GM12878 (cell line): ENCODE measurements around the gene TRIM41. TPM values are rescaled to one million over a fixed set of nuclear protein-coding genes. Genes with fewer than 3 reads are reported as not detected.

ENCODE experiments used
- BCL3 ChIP-seq: IDR thresholded peaks from 2 replicates; pipeline ENCODE4 v1.6.1; 2011; ENCODE audit warnings: borderline replicate concordance, low read depth, mild to moderate bottlenecking, moderate library complexity, low read length; ENCODE audit not compliant: insufficient read depth, poor library complexity, severe bottlenecking
- BHLHE40 ChIP-seq, 2 experiments: fragments of 450-650 bp in 1 of 2; IDR thresholded peaks; 2 replicates each; pipeline ENCODE4 v1.6.1; 2011 to 2017; ENCODE audit warnings: low read depth in 2 of 2, borderline replicate concordance in 1 of 2, improper control_type of control experiment in 1 of 2, low read length in 1 of 2, mild to moderate bottlenecking in 1 of 2
- E2F8 ChIP-seq: fragments of 450-650 bp; IDR thresholded peaks from 2 replicates; pipeline ENCODE4 v1.6.1; 2018; ENCODE audit warnings: mild to moderate bottlenecking, low read depth, moderate library complexity; ENCODE audit not compliant: partially characterized antibody
- GABPA ChIP-seq: IDR thresholded peaks from 2 replicates; pipeline ENCODE4 v1.6.1; 2014; ENCODE audit warnings: antibody characterized with exemption, low read depth, mild to moderate bottlenecking, inconsistent platforms
- HCFC1 ChIP-seq: fragments of 150-350 bp; IDR thresholded peaks from 2 replicates; pipeline ENCODE4 v1.6.1; 2014; ENCODE audit warnings: low read length
- JUND ChIP-seq: IDR thresholded peaks from 2 replicates; pipeline ENCODE4 v1.6.1; 2012; ENCODE audit warnings: low read depth, mild to moderate bottlenecking, low read length, improper control_type of control experiment, moderate library complexity
- MLLT1 ChIP-seq: fragments of 450-650 bp; IDR thresholded peaks from 2 replicates; pipeline ENCODE4 v1.6.1; 2016; ENCODE audit warnings: mild to moderate bottlenecking
- PKNOX1 ChIP-seq: fragments of 450-650 bp; IDR thresholded peaks from 2 replicates; pipeline ENCODE4 v1.6.1; 2016; ENCODE audit warnings: mild to moderate bottlenecking
- RCOR1 ChIP-seq: conservative IDR thresholded peaks from 2 replicates; pipeline ENCODE4 v1.6.1; 2012; ENCODE audit warnings: low read depth, low read length, improper control_type of control experiment
- RUNX3 ChIP-seq: IDR thresholded peaks from 2 replicates; pipeline ENCODE4 v1.6.1; 2012; ENCODE audit warnings: low read length, inconsistent platforms
- TCF7 ChIP-seq: IDR thresholded peaks from 2 replicates; pipeline ENCODE4 v1.6.1; 2014; ENCODE audit warnings: antibody characterized with exemption, borderline replicate concordance
- USF1 ChIP-seq: IDR thresholded peaks from 2 replicates; pipeline ENCODE4 v1.6.1; 2011; ENCODE audit warnings: borderline replicate concordance, low read depth, mild to moderate bottlenecking, moderate library complexity, mixed read lengths, low read length; ENCODE audit not compliant: insufficient read depth; ENCODE audit errors: extremely low read length
- ZBTB40 ChIP-seq: fragments of 450-650 bp; IDR thresholded peaks from 2 replicates; pipeline ENCODE4 v1.6.1; 2016; ENCODE audit warnings: mild to moderate bottlenecking, moderate library complexity, borderline replicate concordance
- ZNF24 ChIP-seq: fragments of 450-650 bp; IDR thresholded peaks from 2 replicates; pipeline ENCODE4 v1.6.1; 2017; ENCODE audit warnings: antibody characterized with exemption, mild to moderate bottlenecking
- polyA plus RNA-seq, 11 experiments: library from polyadenylated mRNA; depleted of rRNA in 4 of 11; unstranded in 6 of 11; stranded (reverse) in 5 of 11; fragments of >200 nt; fragmentation: Nextera tagmentation in 4 of 11; fragmentation: Illumina TruSeq in 1 of 11; extraction: Ambion mirVana in 4 of 11; extraction: Trizol in 1 of 11; gene quantifications; 1 replicate in 1 of 11; 2 replicates in 10 of 11; pipeline versions ENCODE4 v1.2.1 to v1.2.3, GENCODE V29; 2011 to 2016; ENCODE audit warnings: inconsistent platforms in 2 of 11, missing spikeins in 2 of 11, low read depth in 1 of 11
- total RNA-seq, 4 experiments: library from RNA; depleted of rRNA in 3 of 4; stranded (reverse); fragments of >200 nt in 3 of 4; fragmentation: Illumina TruSeq in 1 of 4; extraction: Trizol in 1 of 4; gene quantifications; 2 replicates each; pipeline versions ENCODE4 v1.2.1 to v1.2.3, GENCODE V29; 2013 to 2021
- TF ChIP-seq, protein P1 (sequence below): IDR thresholded peaks from 2 replicates; pipeline ENCODE4 v1.6.1; 2011; ENCODE audit warnings: low read depth, mild to moderate bottlenecking, low read length, moderate library complexity, borderline replicate concordance; ENCODE audit errors: extremely low read depth

Gene TRIM41
- total and polyA plus RNA-seq, 10 of the 15 experiments (the other 5 are each of a cell fraction or from before 2014, with no cell fraction given), result 1.0 to 28.9 (median 10.6) TPM

GRCh38 chr5:181246276-181247049, 23.4 kb downstream of the TRIM41 start (continued):
- TF ChIP-seq, protein P1, sequence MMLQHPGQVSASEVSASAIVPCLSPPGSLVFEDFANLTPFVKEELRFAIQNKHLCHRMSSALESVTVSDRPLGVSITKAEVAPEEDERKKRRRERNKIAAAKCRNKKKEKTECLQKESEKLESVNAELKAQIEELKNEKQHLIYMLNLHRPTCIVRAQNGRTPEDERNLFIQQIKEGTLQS, result no peak
- TF ChIP-seq GABPA (peak; percentile 80), USF1 (no peak), BCL3 (no peak), TCF7 (no peak), ZBTB40 (peak; percentile 78; the same call in 1 of the 2 replicates), RUNX3 (peak; percentile 57; the same call in 1 of the 2 replicates), MLLT1 (0 out of 2 replicates have a peak, but pooled peaks have one; percentile 48), E2F8 (no peak), RCOR1 (no peak), BHLHE40 (IDR thresholded peaks at IDR 0.05; ENCODE audit: borderline replicate concordance in 1 of 2, low read depth in 2 of 2, low read length in 1 of 2) (peak in 1 of 2 experiments; percentile 35; a peak in 1 of 4 replicates), JUND (no peak), ZNF24 (no peak), HCFC1 (peak; percentile 34; the same call in 1 of the 2 replicates), PKNOX1 (no peak)
